ENCODE data around the gene PASK.

DNA sequence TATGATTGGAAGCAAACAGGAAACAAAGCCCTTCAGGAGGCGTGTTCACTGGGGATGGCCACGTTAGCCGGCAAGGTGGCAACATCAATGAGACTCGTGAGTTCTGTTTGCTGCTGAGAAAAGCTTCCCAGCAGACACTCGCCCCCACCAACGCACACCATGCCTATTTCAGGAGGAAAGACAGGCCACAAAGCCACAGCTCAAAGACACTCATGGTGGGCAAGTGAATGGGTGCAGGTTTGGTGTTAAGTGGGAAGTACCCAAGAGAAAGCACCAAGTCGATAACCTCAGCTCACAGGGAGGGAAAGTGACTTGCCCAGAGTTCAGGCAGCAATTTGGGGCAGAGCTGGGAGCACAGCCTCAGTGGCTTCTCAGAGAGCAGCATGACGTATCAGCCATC lies 36.7 kb downstream of the PASK start:
- TF ChIP-seq, protein P1, sequence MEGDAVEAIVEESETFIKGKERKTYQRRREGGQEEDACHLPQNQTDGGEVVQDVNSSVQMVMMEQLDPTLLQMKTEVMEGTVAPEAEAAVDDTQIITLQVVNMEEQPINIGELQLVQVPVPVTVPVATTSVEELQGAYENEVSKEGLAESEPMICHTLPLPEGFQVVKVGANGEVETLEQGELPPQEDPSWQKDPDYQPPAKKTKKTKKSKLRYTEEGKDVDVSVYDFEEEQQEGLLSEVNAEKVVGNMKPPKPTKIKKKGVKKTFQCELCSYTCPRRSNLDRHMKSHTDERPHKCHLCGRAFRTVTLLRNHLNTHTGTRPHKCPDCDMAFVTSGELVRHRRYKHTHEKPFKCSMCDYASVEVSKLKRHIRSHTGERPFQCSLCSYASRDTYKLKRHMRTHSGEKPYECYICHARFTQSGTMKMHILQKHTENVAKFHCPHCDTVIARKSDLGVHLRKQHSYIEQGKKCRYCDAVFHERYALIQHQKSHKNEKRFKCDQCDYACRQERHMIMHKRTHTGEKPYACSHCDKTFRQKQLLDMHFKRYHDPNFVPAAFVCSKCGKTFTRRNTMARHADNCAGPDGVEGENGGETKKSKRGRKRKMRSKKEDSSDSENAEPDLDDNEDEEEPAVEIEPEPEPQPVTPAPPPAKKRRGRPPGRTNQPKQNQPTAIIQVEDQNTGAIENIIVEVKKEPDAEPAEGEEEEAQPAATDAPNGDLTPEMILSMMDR (IDR thresholded peaks at IDR 0.05 in 8 of 11, conservative IDR thresholded peaks at IDR 0.05 in 3 of 11): no peak
- TF ChIP-seq POLR2AphosphoS5 (IDR thresholded peaks at IDR 0.05): no peak

Data from spleen (tissue), 7 donors.